HCT116 (cell line): ENCODE measurements around the gene H2AZ1. TPM values are rescaled to one million over a fixed set of nuclear protein-coding genes. Genes with fewer than 3 reads are reported as not detected.

ENCODE experiments used
- ATAC-seq: fragments of 200-7000 bp; cut with Tn5 transposase; 2 replicates; pipeline ENCODE4 v1.9.1; 2020; ENCODE audit warnings: mild to moderate bottlenecking, moderate library complexity
- BruUV-seq: library from RNA; stranded (reverse); fragments of 400-500 nt; replicated peaks from 2 replicates; lab custom pipeline; 2021; lab: Mats Ljungman, UMichigan
- CTCF ChIA-PET: fragments of 300-600 bp; sonication (Branson Sonifier 250); formaldehyde crosslinking; loops from one replicate; lab custom pipeline; 2021; ENCODE audit warnings: antibody characterized with exemption; lab: Charles Lee
- POLR2A ChIA-PET: fragments of 300-600, 350-600 bp; sonication (Branson Sonifier 250); formaldehyde crosslinking; loops from one replicate; lab custom pipeline; 2021; ENCODE audit warnings: antibody characterized with exemption; lab: Charles Lee
- RAD21 ChIA-PET, 2 experiments: fragments of 300-600 bp; sonication (Branson Sonifier 250); formaldehyde crosslinking; loops; one replicate each; lab custom pipeline; 2023; ENCODE audit warnings: low total read pairs in 2 of 2; ENCODE audit not compliant: uncharacterized antibody in 2 of 2, unreplicated experiment in 2 of 2, low non-redundant PET in 1 of 2; lab: Charles Lee
- DNase-seq: peaks from one replicate; pipeline ENCODE4 v3.0.0-alpha.2; 2010; ENCODE audit warnings: low read depth, low spot score
- H2AFZ ChIP-seq: fragments of 200-600 bp; shearing (Covaris generic), sonication (generic); 2 replicates; pipeline ENCODE4 v1.6.1; 2017; ENCODE audit warnings: low read depth, mixed run types, mixed read lengths, antibody characterized with exemption, low read length; ENCODE audit not compliant: poor library complexity, severe bottlenecking
- H3K27ac ChIP-seq: 2 replicates; pipeline ENCODE4 v1.5.1; 2012; ENCODE audit warnings: low read depth, low read length
- H3K27me3 ChIP-seq: fragments of 200-600 bp; sonication (generic); 2 replicates; pipeline ENCODE4 v1.6.1; 2016; ENCODE audit warnings: mixed run types, low read length, mixed read lengths; ENCODE audit not compliant: insufficient read depth
- H3K36me3 ChIP-seq, 2 experiments: fragments of 200-500 bp in 1 of 2; fragments of 200-600 bp in 1 of 2; sonication (Bioruptor generic) in 1 of 2; sonication (generic) in 1 of 2; 2 replicates each; pipeline versions ENCODE4 v1.5.1 to v1.6.1; 2014 to 2016; ENCODE audit warnings: low read length in 2 of 2, inconsistent platforms in 1 of 2, mixed read lengths in 1 of 2, mixed run types in 1 of 2; ENCODE audit not compliant: insufficient read depth in 2 of 2, control insufficient read depth in 1 of 2
- H3K4me1 ChIP-seq, 2 experiments: fragments of 200-600 bp in 1 of 2; sonication (generic) in 1 of 2; 2 replicates each; pipeline versions ENCODE4 v1.5.1 to v1.6.1; 2012 to 2017; ENCODE audit warnings: low read length in 2 of 2, inconsistent platforms in 1 of 2, mild to moderate bottlenecking in 1 of 2, mixed read lengths in 1 of 2, mixed run types in 1 of 2, moderate library complexity in 1 of 2; ENCODE audit not compliant: insufficient read depth in 2 of 2, control insufficient read depth in 1 of 2
- H3K4me2 ChIP-seq: fragments of 200-600 bp; sonication (generic); 2 replicates; pipeline ENCODE4 v1.6.1; 2017; ENCODE audit warnings: mixed run types, low read length, mixed read lengths
- H3K4me3 ChIP-seq, 2 experiments: fragments of 200-600 bp in 1 of 2; sonication (generic) in 1 of 2; replicated peaks in 1 of 2; 2 replicates each; pipeline ENCODE4 v1.5.1; 2011 to 2016; ENCODE audit warnings: low read length in 2 of 2, control low read depth in 1 of 2, low read depth in 1 of 2, mild to moderate bottlenecking in 1 of 2, mixed read lengths in 1 of 2, mixed run types in 1 of 2
- H3K79me2 ChIP-seq: fragments of 200-600 bp; sonication (generic); 2 replicates; pipeline ENCODE4 v1.6.1; 2017; ENCODE audit warnings: mild to moderate bottlenecking, mixed run types, low read length, moderate library complexity, mixed read lengths; ENCODE audit not compliant: insufficient read depth
- H3K9ac ChIP-seq: fragments of 200-600 bp; sonication (generic); 2 replicates; pipeline ENCODE4 v1.6.1; 2016; ENCODE audit warnings: low read length, mixed read lengths
- H3K9me2 ChIP-seq: fragments of 200-600 bp; sonication (generic), shearing (Covaris generic); 2 replicates; pipeline ENCODE4 v1.6.1; 2017; ENCODE audit warnings: mixed run types, mild to moderate bottlenecking, moderate library complexity; ENCODE audit not compliant: insufficient read depth
- H3K9me3 ChIP-seq, 2 experiments: fragments of 200-500 bp in 1 of 2; fragments of 200-600 bp in 1 of 2; sonication (Bioruptor generic) in 1 of 2; sonication (generic) in 1 of 2; 2 replicates each; pipeline ENCODE4 v1.6.1; 2014 to 2017; ENCODE audit warnings: low read length in 2 of 2, mixed read lengths in 2 of 2, inconsistent platforms in 1 of 2, low read depth in 1 of 2, mild to moderate bottlenecking in 1 of 2, mixed run types in 1 of 2, moderate library complexity in 1 of 2; ENCODE audit not compliant: control insufficient read depth in 1 of 2, insufficient read depth in 1 of 2
- H4K20me1 ChIP-seq: fragments of 200-600 bp; sonication (generic), shearing (Covaris generic); 2 replicates; pipeline ENCODE4 v1.6.1; 2017; ENCODE audit warnings: mixed run types, mild to moderate bottlenecking, moderate library complexity; ENCODE audit not compliant: insufficient read depth
- POLR2A ChIP-seq: IDR thresholded peaks from 2 replicates; pipeline ENCODE4 v1.7.0; 2011; ENCODE audit warnings: borderline replicate concordance; ENCODE audit not compliant: insufficient read depth, insufficient read length; ENCODE audit errors: extremely low read depth
- TCF7L2 ChIP-seq: IDR thresholded peaks from 2 replicates; pipeline ENCODE4 v1.7.0; 2011; ENCODE audit warnings: borderline replicate concordance, inconsistent platforms; ENCODE audit not compliant: insufficient read depth, insufficient read length; ENCODE audit errors: extremely low read depth
- intact Hi-C: fragments of 100-400 bp; cut with micrococcal nuclease; formaldehyde crosslinking; loops from 2 replicates; pipeline ENCODE4 v1.10.0; 2022
- total RNA-seq: library from RNA; stranded (reverse); gene quantifications from one replicate; pipeline ENCODE4 v1.2.1, GENCODE V29; 2021; ENCODE audit not compliant: unreplicated experiment
- TF ChIP-seq, protein P1 (sequence below): IDR thresholded peaks from 2 replicates; pipeline ENCODE4 v1.6.1; 2011; ENCODE audit warnings: mild to moderate bottlenecking, low read length, moderate library complexity; ENCODE audit not compliant: insufficient replicate concordance; ENCODE audit errors: extremely low read depth

H2AZ1 gene
- total RNA-seq, 1 experiment from 2014 or later, result 839 TPM

- CTCF ChIA-PET, result interaction anchor here (1.5 kb wide), 1 partner anchor 53 kb away, joined by 3 read pairs; the partner anchor contains the start of gene LAMTOR3
- peaks cover 8% of the 10 kb centered on the region; the same call in 1 of the 2 replicates for H4K20me1 ChIP-seq
Observed at GRCh38 chr4:99947190-99947578, 2.9 kb downstream of the H2AZ1 start.

More at GRCh38 chr4:99947190-99947578, 2.9 kb downstream of the H2AZ1 start:
- no peak for ATAC-seq
- ChIA-PET RAD21 (no interaction called here), POLR2A (interaction anchor here (1.5 to 1.6 kb wide), 2 partner anchors 51 to 223 kb away, joined by 3 read pairs; no protein-coding TSS in a partner anchor)
- DNase-seq, result no peak
- Histone ChIP-seq H2AFZ (no peak overlapping the region), H3K4me2 (peak overlapping the region; percentile 88), H3K36me3 (peaks cover 8 to 12% of the 10 kb centered on the region in 2 experiments; a peak in 3 of 4 replicates), H3K4me3 (peak overlapping the region; percentile 85 to 86), H3K9me3 (no peaks in the 10 kb centered on the region), H3K9me2 (no peaks in the 10 kb centered on the region), H3K27me3 (no peaks in the 10 kb centered on the region), H3K27ac (peak overlapping the region; percentile 94), H3K79me2 (peaks cover 70% of the 10 kb centered on the region), H3K4me1 (peaks cover 16 to 39% of the 10 kb centered on the region in 2 experiments; a peak in 3 of 4 replicates), H3K9ac (peak overlapping the region; percentile 86)
- TF ChIP-seq TCF7L2 (no peak), POLR2A (peak; percentile 46)
- TF ChIP-seq, protein P1, sequence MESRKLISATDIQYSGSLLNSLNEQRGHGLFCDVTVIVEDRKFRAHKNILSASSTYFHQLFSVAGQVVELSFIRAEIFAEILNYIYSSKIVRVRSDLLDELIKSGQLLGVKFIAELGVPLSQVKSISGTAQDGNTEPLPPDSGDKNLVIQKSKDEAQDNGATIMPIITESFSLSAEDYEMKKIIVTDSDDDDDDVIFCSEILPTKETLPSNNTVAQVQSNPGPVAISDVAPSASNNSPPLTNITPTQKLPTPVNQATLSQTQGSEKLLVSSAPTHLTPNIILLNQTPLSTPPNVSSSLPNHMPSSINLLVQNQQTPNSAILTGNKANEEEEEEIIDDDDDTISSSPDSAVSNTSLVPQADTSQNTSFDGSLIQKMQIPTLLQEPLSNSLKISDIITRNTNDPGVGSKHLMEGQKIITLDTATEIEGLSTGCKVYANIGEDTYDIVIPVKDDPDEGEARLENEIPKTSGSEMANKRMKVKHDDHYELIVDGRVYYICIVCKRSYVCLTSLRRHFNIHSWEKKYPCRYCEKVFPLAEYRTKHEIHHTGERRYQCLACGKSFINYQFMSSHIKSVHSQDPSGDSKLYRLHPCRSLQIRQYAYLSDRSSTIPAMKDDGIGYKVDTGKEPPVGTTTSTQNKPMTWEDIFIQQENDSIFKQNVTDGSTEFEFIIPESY, result no peak
- intact Hi-C loops, result loop anchor here (5.0 kb wide), 2 partner anchors 55 to 135 kb away; partner anchors contain the start of gene LAMTOR3
- no TSS peak for BruUV-seq
